GM06990 (cell line): ENCODE measurements around the gene ASAP2.

Experiments used
- DNase-seq: peaks from one replicate; pipeline ENCODE4 v3.0.0-alpha.2; 2011; ENCODE audit not compliant: insufficient read length; ENCODE audit errors: extremely low read depth
- H3K27me3 ChIP-seq: replicated peaks from 2 replicates; pipeline ENCODE4 v1.6.0; 2011; ENCODE audit warnings: low read length; ENCODE audit not compliant: control insufficient read depth, insufficient read depth
- H3K36me3 ChIP-seq: 2 replicates; pipeline ENCODE4 v1.5.1; 2011; ENCODE audit warnings: low read length; ENCODE audit not compliant: control insufficient read depth, insufficient read depth
- H3K4me3 ChIP-seq: replicated peaks from 2 replicates; pipeline ENCODE4 v1.5.1; 2011; ENCODE audit warnings: low read depth, mild to moderate bottlenecking, control low read depth, low read length
- CTCF ChIP-seq: IDR thresholded peaks from 2 replicates; pipeline ENCODE4 v1.5.1; 2011; ENCODE audit warnings: low read length, control low read depth, mild to moderate bottlenecking, inconsistent platforms; ENCODE audit not compliant: insufficient read depth, poor library complexity, severe bottlenecking

ASAP2 gene

GRCh38 chr2:9169349-9170107 lies 37.1 kb upstream of the ASAP2 start:
- no peak for TF ChIP-seq CTCF
- H3K4me3 ChIP-seq = no peak overlapping the region
- DNase-seq = no peak
- H3K36me3 ChIP-seq = no peaks in the 10 kb centered on the region
- peaks cover 2% of the 10 kb centered on the region; the same call in 1 of the 2 replicates for H3K27me3 ChIP-seq

GRCh38 chr2:9170458-9171130 lies 36.0 kb upstream of the ASAP2 start:
- no peak for TF ChIP-seq CTCF
- Histone ChIP-seq H3K36me3 (no peaks in the 10 kb centered on the region), H3K27me3 (peaks cover 2% of the 10 kb centered on the region; the same call in 1 of the 2 replicates), H3K4me3 (no peak overlapping the region)
- DNase-seq = no peak

- Histone ChIP-seq H3K27me3 (no peaks in the 10 kb centered on the region), H3K36me3 (no peaks in the 10 kb centered on the region), H3K4me3 (no peak overlapping the region)
- TF ChIP-seq CTCF = no peak
- DNase-seq = no peak
Observed at GRCh38 chr2:9174771-9175437, 31.7 kb upstream of the ASAP2 start.

- Histone ChIP-seq H3K27me3 (no peaks in the 10 kb centered on the region; the same call in 1 of the 2 replicates), H3K4me3 (no peak overlapping the region), H3K36me3 (no peaks in the 10 kb centered on the region)
- peak; percentile 13 for DNase-seq
- no peak for TF ChIP-seq CTCF
Observed at GRCh38 chr2:9178110-9178903, 28.3 kb upstream of the ASAP2 start.

GRCh38 chr2:9178904-9179571 lies 27.6 kb upstream of the ASAP2 start:
- no peaks in the 10 kb centered on the region; the same call in 1 of the 2 replicates for H3K27me3 ChIP-seq
- H3K4me3 ChIP-seq = no peak overlapping the region
- H3K36me3 ChIP-seq = no peaks in the 10 kb centered on the region
- DNase-seq = peak; percentile 28
- no peak for TF ChIP-seq CTCF
